ENCODE data around the gene GLI1.

- TF ChIP-seq POLR2AphosphoS5 (IDR thresholded peaks at IDR 0.05; ENCODE audit: low read depth, low read length) (no peak), CTCF (CRISPR knock-in tag; IDR thresholded peaks at IDR 0.05) (no peak), PPARG (CRISPR knock-in tag; conservative IDR thresholded peaks at IDR 0.05) (no peak), POLR2A (IDR thresholded peaks at IDR 0.05; ENCODE audit: insufficient read depth in 1 of 2, low read depth in 2 of 2, low read length in 2 of 2) (no peak), HIVEP1 (CRISPR knock-in tag; IDR thresholded peaks at IDR 0.05) (no peak), NFE2L1 (CRISPR knock-in tag; IDR thresholded peaks at IDR 0.05; ENCODE audit: borderline replicate concordance) (no peak), CBX5 (CRISPR knock-in tag; IDR thresholded peaks at IDR 0.05; ENCODE audit: borderline replicate concordance) (no peak), ZNF512 (CRISPR knock-in tag; IDR thresholded peaks at IDR 0.05) (no peak)
Measured at GRCh38 chr12:57435293-57435692, 24.3 kb upstream of the GLI1 start.

Measured in HepG2 (cell line).